Measurements from ENCODE around the gene SPECC1L. TPM values are rescaled to one million over a fixed set of nuclear protein-coding genes. Genes with fewer than 3 reads are reported as not detected.
A peak's percentile ranks its signal among the peaks of the same experiment; 100 is the strongest.

The SPECC1L gene
- total RNA-seq, 6 donors from 2014 or later, result 37.7 to 80.6 (median 62.3) TPM

GRCh38 chr22:24331468-24332440 is 61.1 kb downstream of the SPECC1L start:
- H3K27ac ChIP-seq, result peak overlapping the region in 2 of 4 donors; percentile 53 to 61
- peak in 1 of 2 donors; percentile 47 for ATAC-seq (ENCODE audit: low FRiP score in 2 of 2)
- no peak overlapping the region for H3K4me3 ChIP-seq
- DNase-seq, result no peak
- no peaks in the 10 kb centered on the region for H3K27me3 ChIP-seq
- H3K9me3 ChIP-seq, result no peaks in the 10 kb centered on the region
- peaks cover 14 to 35% (median 22%) of the 10 kb centered on the region in 4 donors for H3K36me3 ChIP-seq
- H3K4me1 ChIP-seq, result peaks cover 6 to 22% (median 14%) of the 10 kb centered on the region in 4 donors
- no peak for TF ChIP-seq POLR2AphosphoS5 (IDR thresholded peaks at IDR 0.05)
- TF ChIP-seq POLR2A (IDR thresholded peaks at IDR 0.05), result no peak
- TF ChIP-seq EP300 (IDR thresholded peaks at IDR 0.05), result no peak
- no peak for TF ChIP-seq CTCF (IDR thresholded peaks at IDR 0.05)
- 63 to 74% methylated on average over 3 of the region's 3 CpGs for WGBS, 2 donors

DNA sequence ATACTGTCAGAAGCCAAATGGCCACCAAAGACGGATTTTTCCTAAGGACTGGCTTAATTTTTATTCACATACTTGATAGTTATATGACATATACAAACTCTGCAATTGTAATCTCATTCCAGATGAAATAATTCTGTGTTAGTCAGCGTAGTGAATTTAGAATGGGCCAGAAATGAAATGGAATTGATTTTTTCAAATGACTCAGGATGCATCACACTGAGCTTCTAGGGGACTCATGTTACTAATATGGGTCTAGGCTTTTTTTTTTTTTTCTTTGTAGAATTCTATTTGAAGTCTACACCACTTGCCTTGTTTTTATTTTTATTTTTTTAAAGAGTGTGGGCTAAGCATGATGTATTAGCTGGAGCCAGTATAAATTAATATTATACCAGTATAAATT is 62.7 kb downstream of the SPECC1L start:
- ATAC-seq (ENCODE audit: low FRiP score in 2 of 2) (no peak), DNase-seq (no peak)
- TF ChIP-seq EP300 (IDR thresholded peaks at IDR 0.05), result no peak
- TF ChIP-seq CTCF (IDR thresholded peaks at IDR 0.05), result no peak
- no peak for TF ChIP-seq POLR2A (IDR thresholded peaks at IDR 0.05)
- TF ChIP-seq POLR2AphosphoS5 (IDR thresholded peaks at IDR 0.05), result no peak
- H3K9me3 ChIP-seq, result no peaks in the 10 kb centered on the region
- H3K4me1 ChIP-seq, result peaks cover 11 to 32% (median 18%) of the 10 kb centered on the region in 4 donors
- peaks cover 14 to 33% (median 19%) of the 10 kb centered on the region in 4 donors for H3K36me3 ChIP-seq
- no peaks in the 10 kb centered on the region for H3K27me3 ChIP-seq
- WGBS, 2 donors, result 92% methylated on average over 2 of the region's 2 CpGs
- no peak overlapping the region for H3K27ac ChIP-seq
- H3K4me3 ChIP-seq, result no peak overlapping the region

DNA sequence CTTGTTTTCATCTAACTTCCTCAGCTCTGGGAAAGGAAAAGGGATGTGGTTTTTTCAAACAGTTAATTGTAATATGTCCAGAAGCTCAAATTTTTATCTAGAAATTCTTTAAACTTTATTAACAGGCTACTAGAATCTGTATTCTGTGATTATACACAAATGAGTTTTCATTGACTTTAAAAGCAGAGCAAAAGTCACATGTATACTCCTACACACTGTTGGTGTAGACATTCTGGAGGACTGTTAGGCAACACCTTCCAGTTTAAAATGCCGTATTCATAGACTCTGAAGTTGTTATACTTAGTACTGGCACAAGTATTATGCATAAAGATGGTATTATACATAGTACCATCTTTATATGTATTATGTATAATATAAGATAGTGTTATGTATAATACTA is 64.9 kb downstream of the SPECC1L start:
- no peak for ATAC-seq (ENCODE audit: low FRiP score in 2 of 2)
- Histone ChIP-seq H3K4me3 (no peak overlapping the region), H3K9me3 (no peaks in the 10 kb centered on the region), H3K36me3 (peaks cover 6 to 47% (median 14%) of the 10 kb centered on the region in 4 donors), H3K27ac (no peak overlapping the region), H3K27me3 (no peaks in the 10 kb centered on the region), H3K4me1 (peaks cover 14 to 44% (median 31%) of the 10 kb centered on the region in 4 donors)
- 47 to 50% methylated on average over 1 of the region's 1 CpG for WGBS, 2 donors
- DNase-seq, result no peak
- TF ChIP-seq CTCF (IDR thresholded peaks at IDR 0.05), result no peak
- TF ChIP-seq EP300 (IDR thresholded peaks at IDR 0.05), result no peak
- TF ChIP-seq POLR2AphosphoS5 (IDR thresholded peaks at IDR 0.05), result no peak
- no peak for TF ChIP-seq POLR2A (IDR thresholded peaks at IDR 0.05)

DNA sequence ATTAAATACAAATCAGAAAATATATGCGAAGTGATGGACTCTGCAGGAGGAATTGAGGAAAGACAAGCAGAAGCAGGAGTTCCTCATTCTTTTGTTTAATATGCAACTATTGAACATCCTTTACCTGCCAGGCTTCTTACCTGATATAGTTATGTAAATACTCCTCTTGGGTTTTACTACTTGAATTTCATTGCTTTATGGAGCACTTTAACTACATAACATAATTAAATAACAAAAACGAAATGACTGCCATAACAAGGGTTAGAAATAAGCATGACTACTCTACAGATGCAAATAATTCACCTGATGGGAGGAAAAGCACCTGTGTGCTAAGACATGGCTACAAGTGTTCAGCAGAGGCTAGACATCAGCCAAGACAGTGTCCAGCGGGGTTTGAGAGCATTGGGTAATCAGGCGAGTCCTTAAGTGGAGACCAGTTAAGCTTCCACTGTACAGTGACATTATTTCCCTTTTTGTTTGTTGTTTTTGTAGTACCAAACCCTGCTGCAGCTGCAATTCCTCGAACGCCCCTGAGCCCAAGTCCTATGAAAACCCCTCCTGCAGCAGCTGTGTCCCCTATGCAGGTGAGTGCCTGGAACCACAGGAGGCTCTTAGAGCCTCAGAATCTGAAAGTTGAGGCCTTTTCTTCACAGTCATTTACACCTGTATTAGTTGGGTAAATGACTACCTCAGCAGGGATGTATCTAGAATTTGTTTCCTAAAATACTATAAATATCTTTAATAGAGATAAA is 67.4 kb downstream of the SPECC1L start:
- Histone ChIP-seq H3K27ac (peak overlapping the region in 2 of 4 donors; percentile 59 to 71), H3K4me1 (peaks cover 14 to 31% (median 25%) of the 10 kb centered on the region in 4 donors), H3K4me3 (no peak overlapping the region), H3K36me3 (peaks cover 9 to 63% (median 23%) of the 10 kb centered on the region in 4 donors), H3K9me3 (no peaks in the 10 kb centered on the region), H3K27me3 (no peaks in the 10 kb centered on the region)
- 64 to 70% methylated on average over 6 of the region's 6 CpGs for WGBS, 2 donors
- ATAC-seq (ENCODE audit: low FRiP score in 2 of 2) (peak in 1 of 2 donors; percentile 30), DNase-seq (peak in 1 of 2 donors; percentile 60)
- TF ChIP-seq POLR2A (IDR thresholded peaks at IDR 0.05) (no peak), POLR2AphosphoS5 (IDR thresholded peaks at IDR 0.05) (no peak), EP300 (IDR thresholded peaks at IDR 0.05) (no peak), CTCF (IDR thresholded peaks at IDR 0.05) (no peak)

All from upper lobe of left lung (tissue), 6 donors.